Heart left ventricle (tissue), 16 donors: ENCODE data around the gene IDUA. TPM values are rescaled to one million over a fixed set of nuclear protein-coding genes. Genes with fewer than 3 reads are reported as not detected.

ENCODE experiments used
- ATAC-seq, 4 donors: fragments of 200-7000 bp; cut with Tn5 transposase; one replicate each; pipeline ENCODE4 v1.9.1; 2020 to 2022; ENCODE audit warnings: moderate library complexity in 4 of 4, mild to moderate bottlenecking in 3 of 4, moderate number of reproducible peaks in 1 of 4
- DNase-seq, 5 donors: peaks; one replicate each; pipeline ENCODE4 v3.0.0-alpha.2; 2020
- H3K27ac ChIP-seq, 12 donors: fragments of 200-600 bp; sonication (generic) in 4 of 12; one replicate each; pipeline versions ENCODE4 v1.5.0 to v1.8.0; 2016 to 2022; ENCODE audit warnings: mild to moderate bottlenecking in 2 of 12
- H3K27me3 ChIP-seq, 9 donors: fragments of 200-600 bp; sonication (generic) in 2 of 9; one replicate each; pipeline versions ENCODE4 v1.5.1 to v1.8.0; 2016 to 2022; ENCODE audit warnings: mild to moderate bottlenecking in 3 of 9
- H3K36me3 ChIP-seq, 9 donors: fragments of 200-600 bp; sonication (generic) in 2 of 9; one replicate each; pipeline versions ENCODE4 v1.5.0 to v1.8.0; 2018 to 2022; ENCODE audit warnings: mild to moderate bottlenecking in 2 of 9
- H3K4me1 ChIP-seq, 12 donors: fragments of 200-600 bp; sonication (generic) in 4 of 12; one replicate each; pipeline versions ENCODE4 v1.5.0 to v1.8.0; 2016 to 2022; ENCODE audit warnings: mild to moderate bottlenecking in 3 of 12
- H3K4me3 ChIP-seq, 12 donors: fragments of 200-600 bp; sonication (generic) in 4 of 12; one replicate each; pipeline versions ENCODE4 v1.5.0 to v1.8.0; 2017 to 2022; ENCODE audit warnings: mild to moderate bottlenecking in 9 of 12, moderate library complexity in 4 of 12
- H3K9me3 ChIP-seq, 12 donors: fragments of 200-600 bp; sonication (generic) in 4 of 12; one replicate each; pipeline versions ENCODE4 v1.5.0 to v1.8.0; 2016 to 2022; ENCODE audit warnings: mild to moderate bottlenecking in 1 of 12
- CTCF ChIP-seq, 12 donors: fragments of 200-600 bp; sonication (generic) in 4 of 12; IDR thresholded peaks; one replicate each; pipeline versions ENCODE4 v1.5.0 to v1.8.0; 2018 to 2022; ENCODE audit warnings: antibody characterized with exemption in 12 of 12, mild to moderate bottlenecking in 5 of 12
- POLR2A ChIP-seq, 2 donors: fragments of 450-650 bp; IDR thresholded peaks; one replicate each; pipeline ENCODE4 v1.6.1; 2017; ENCODE audit warnings: antibody characterized with exemption in 2 of 2, mild to moderate bottlenecking in 2 of 2, moderate library complexity in 2 of 2
- WGBS, 4 donors: extraction: QIAGEN DNeasy Blood & Tissue Kit in 2 of 4; methylation state at CpG; one replicate each; pipeline versions ENCODE4 v1.1.5 to v1.1.7; 2013 to 2018; 5-methylcytosine and 5-hydroxymethylcytosine counted together
- intact Hi-C, 10 donors: fragments of 100-400 bp; cut with DNase I; formaldehyde crosslinking; loops; one replicate each; pipeline versions ENCODE4 v1.11.1 to v1.14.2; 2022
- polyA plus RNA-seq, 2 donors: library from polyadenylated mRNA; stranded (reverse); fragments of 200-250 nt; gene quantifications; one replicate each; pipeline ENCODE4 v1.2.3, GENCODE V29; 2013
- total RNA-seq, 9 donors: library from RNA; depleted of rRNA in 2 of 9; stranded (reverse); fragments of >200 nt in 2 of 9; fragmentation: NEBNext Ultra II Directional in 3 of 9; extraction: Animal tissue kit (Norgen Biotek cat#: 25700) in 3 of 9; gene quantifications; one replicate each; pipeline versions ENCODE4 v1.1.0 to v1.2.4, GENCODE V29; 2016 to 2023
- donor health status: ischemic (EF 13 %, LVEDD 7.1; RV severe dilation, severe dysfunction).
- donor health status: healthy with polysubstance abuse.
- donor health status: DM: no; HTN: yes; CAD: no.
- donor health status: DM: no; HTN: no; CAD: no.
- donor health status: ischemic (EF 25% LVEDD 6.9; RV normal size, moderate dysfunction).
- donor health status: ischemic (EF 25% LVEDD 5.7; RV mildly dilated, moderate dysfunction).
- donor health status: healthy.
- donor health status: DM: yes; HTN: yes; CAD: no.
- donor health status: ischemic (EF 35%, LVEDD 5.7; RV mildly dilated, moderate dysfunction).
- donor health status: nonischemic (EF 11% LVEDD 7.7; RV severe dilation, severe dysfunction).
- donor health status: DM: yes; HTN: yes; CAD: no.
- donor health status: PGD.
- donor health status: ischemic (EF 29% LVEDD 5.4; RV normal size, mild dysfunction).
- donor health status: nonischemic (EF 23%, LVEDD 6.1; RV moderate dilation, normal function).

Gene IDUA
- total and polyA plus RNA-seq, 11 donors: 3.2 to 17.4 (median 6.8) TPM

GRCh38 chr4:1032861-1033260 is 46.0 kb downstream of the IDUA start:
- TF ChIP-seq CTCF (IDR thresholded peaks at IDR 0.05) (no peak), POLR2A (IDR thresholded peaks at IDR 0.05) (no peak)
- peaks cover 0 to 15% (median 1%) of the 10 kb centered on the region in 12 donors for H3K4me1 ChIP-seq
- no peaks in the 10 kb centered on the region for H3K9me3 ChIP-seq
- ATAC-seq (no peak), DNase-seq (no peak)
- peaks cover 0 to 53% (median 4%) of the 10 kb centered on the region in 9 donors for H3K27me3 ChIP-seq
- no peaks in the 10 kb centered on the region for H3K36me3 ChIP-seq
- 79 to 88% (median 87%) methylated on average over 9 to 10 of the region's 10 CpGs for WGBS, 4 donors
- H3K27ac ChIP-seq: no peak overlapping the region
- intact Hi-C loops: no loop called here
- no peak overlapping the region for H3K4me3 ChIP-seq

- 50 to 70% (median 58%) methylated on average over 21 to 35 of the region's 35 CpGs for WGBS, 4 donors
- intact Hi-C loops: no loop called here
- Histone ChIP-seq H3K4me3 (peak overlapping the region in 7 of 12 donors; percentile 6 to 38 (median 19)), H3K27me3 (peaks cover 0 to 50% (median 4%) of the 10 kb centered on the region in 9 donors), H3K27ac (peak overlapping the region in 6 of 12 donors; percentile 4 to 47 (median 36)), H3K4me1 (peaks cover 0 to 14% (median 1%) of the 10 kb centered on the region in 12 donors), H3K36me3 (no peaks in the 10 kb centered on the region), H3K9me3 (no peaks in the 10 kb centered on the region)
- DNase-seq (peak in 4 of 5 donors; percentile 57 to 81 (median 70)), ATAC-seq (peak in 3 of 4 donors; percentile 14 to 61 (median 29))
- TF ChIP-seq CTCF (IDR thresholded peaks at IDR 0.05) (no peak), POLR2A (IDR thresholded peaks at IDR 0.05) (no peak)
These were observed 47.2 kb downstream of the IDUA start for GRCh38 chr4:1033840-1034551.

GRCh38 chr4:1035510-1035909 is 48.7 kb downstream of the IDUA start:
- intact Hi-C loops: no loop called here
- DNase-seq: peak in 3 of 5 donors; percentile 43 to 71 (median 56)
- TF ChIP-seq CTCF (IDR thresholded peaks at IDR 0.05): no peak
- no peak for TF ChIP-seq POLR2A (IDR thresholded peaks at IDR 0.05)
- 64 to 70% (median 68%) methylated on average over 19 to 26 of the region's 26 CpGs for WGBS, 4 donors
- Histone ChIP-seq H3K4me1 (peaks cover 0 to 22% (median 0%) of the 10 kb centered on the region in 12 donors), H3K4me3 (no peak overlapping the region), H3K27me3 (peaks cover 0 to 35% (median 3%) of the 10 kb centered on the region in 9 donors), H3K27ac (peak overlapping the region in 1 of 12 donors; percentile 30), H3K9me3 (no peaks in the 10 kb centered on the region), H3K36me3 (no peaks in the 10 kb centered on the region)
- ATAC-seq: peak in 2 of 4 donors; percentile 30 to 54

- Histone ChIP-seq H3K4me1 (peaks cover 0 to 24% (median 0%) of the 10 kb centered on the region in 12 donors), H3K27ac (peak overlapping the region in 1 of 12 donors; percentile 30), H3K36me3 (no peaks in the 10 kb centered on the region), H3K4me3 (no peak overlapping the region), H3K9me3 (no peaks in the 10 kb centered on the region), H3K27me3 (peaks cover 0 to 39% (median 3%) of the 10 kb centered on the region in 9 donors)
- WGBS, 4 donors: 86 to 98% (median 88%) methylated on average over 9 to 15 of the region's 15 CpGs
- no peak for DNase-seq
- intact Hi-C loops: no loop called here
- TF ChIP-seq CTCF (IDR thresholded peaks at IDR 0.05): no peak
- TF ChIP-seq POLR2A (IDR thresholded peaks at IDR 0.05): no peak
- no peak for ATAC-seq
These were observed 49.3 kb downstream of the IDUA start for GRCh38 chr4:1036095-1036494.
